ENCODE data around the gene RPTN.

RPTN gene

DNA sequence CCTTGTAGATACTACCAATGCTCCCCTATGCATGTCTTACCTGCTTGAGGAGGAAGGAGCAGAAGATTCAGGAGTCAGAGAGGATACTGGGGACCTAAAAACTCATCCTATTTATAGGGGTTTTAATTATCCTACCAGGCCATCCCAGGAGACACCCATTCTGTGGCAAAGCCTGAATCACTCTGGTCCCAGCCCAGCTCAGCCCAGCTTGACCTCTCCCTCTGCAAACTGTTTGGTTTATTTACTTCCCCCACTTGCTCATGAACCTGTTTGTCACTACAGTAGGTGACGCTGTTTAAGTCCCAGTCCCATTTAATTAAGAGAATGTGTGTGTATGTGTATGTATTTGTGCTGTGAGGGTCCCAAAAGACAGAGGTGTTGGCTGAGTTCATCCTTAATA lies at the start of gene RPTN:
RPTN (minus strand) TSS at position 85 of the 400 bp plus-strand sequence. CDS start 1,339 bp downstream, outside the sequence.
- no peak for DNase-seq

DNA sequence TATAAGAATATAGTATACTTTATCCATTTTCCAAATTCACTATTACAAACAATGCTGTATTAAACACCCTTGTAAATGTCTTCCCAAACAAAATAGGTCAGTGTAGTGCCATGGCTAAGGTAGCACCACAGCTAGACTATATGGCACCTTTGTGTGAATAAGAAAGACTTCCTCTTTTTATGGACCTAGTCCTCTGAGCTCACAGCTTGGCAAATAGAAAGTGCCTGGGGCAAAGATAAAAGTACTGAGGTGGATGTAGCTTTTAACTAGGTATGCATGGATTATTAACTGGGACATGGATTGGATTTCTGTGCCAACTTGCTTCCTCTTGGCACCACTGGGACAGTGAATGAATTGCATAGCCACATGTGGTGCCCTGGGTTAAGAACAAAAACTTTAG lies 40.0 kb upstream of the RPTN start:
- no peak for DNase-seq

DNA sequence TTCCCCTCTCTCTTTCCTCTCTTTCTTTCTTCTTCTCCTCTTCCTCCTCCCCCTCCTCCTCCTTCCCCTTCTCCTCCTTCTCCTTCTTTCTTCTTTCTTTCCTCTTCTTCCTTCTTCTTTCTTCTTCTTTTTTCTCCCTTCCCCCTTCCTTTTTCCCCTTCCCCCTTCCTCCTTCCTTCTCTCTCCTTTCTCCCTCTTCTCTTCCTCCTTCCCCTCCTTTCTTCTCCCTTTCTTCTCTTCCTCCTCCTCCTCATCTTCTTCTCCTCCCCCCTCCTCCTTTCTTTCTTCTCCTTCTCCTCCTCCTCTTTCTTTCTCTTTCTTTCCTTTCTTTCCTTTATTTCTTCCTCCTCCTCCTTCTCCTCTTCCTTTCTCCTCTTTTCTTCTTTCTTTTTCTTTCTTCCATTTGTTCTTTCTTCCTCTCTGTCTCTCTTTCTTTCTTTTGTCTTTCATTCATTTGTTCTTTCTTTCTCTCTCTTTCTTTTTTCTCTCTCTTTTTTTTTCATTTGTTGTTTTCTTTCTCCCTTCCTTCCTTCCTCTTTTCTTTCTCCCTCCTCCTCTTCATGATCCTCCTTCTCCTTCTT lies 38.4 kb upstream of the RPTN start:
- DNase-seq = no peak

- DNase-seq = no peak
Measured at GRCh38 chr1:152191711-152192110, 32.7 kb upstream of the RPTN start.

GRCh38 chr1:152191260-152191659 lies 32.2 kb upstream of the RPTN start:
- DNase-seq = no peak

- DNase-seq = peak; percentile 20 to 44
Measured at GRCh38 chr1:152190589-152190988, 31.6 kb upstream of the RPTN start.

- DNase-seq = peak; percentile 59 to 78
Measured at GRCh38 chr1:152189657-152190442, 30.8 kb upstream of the RPTN start.

DNA sequence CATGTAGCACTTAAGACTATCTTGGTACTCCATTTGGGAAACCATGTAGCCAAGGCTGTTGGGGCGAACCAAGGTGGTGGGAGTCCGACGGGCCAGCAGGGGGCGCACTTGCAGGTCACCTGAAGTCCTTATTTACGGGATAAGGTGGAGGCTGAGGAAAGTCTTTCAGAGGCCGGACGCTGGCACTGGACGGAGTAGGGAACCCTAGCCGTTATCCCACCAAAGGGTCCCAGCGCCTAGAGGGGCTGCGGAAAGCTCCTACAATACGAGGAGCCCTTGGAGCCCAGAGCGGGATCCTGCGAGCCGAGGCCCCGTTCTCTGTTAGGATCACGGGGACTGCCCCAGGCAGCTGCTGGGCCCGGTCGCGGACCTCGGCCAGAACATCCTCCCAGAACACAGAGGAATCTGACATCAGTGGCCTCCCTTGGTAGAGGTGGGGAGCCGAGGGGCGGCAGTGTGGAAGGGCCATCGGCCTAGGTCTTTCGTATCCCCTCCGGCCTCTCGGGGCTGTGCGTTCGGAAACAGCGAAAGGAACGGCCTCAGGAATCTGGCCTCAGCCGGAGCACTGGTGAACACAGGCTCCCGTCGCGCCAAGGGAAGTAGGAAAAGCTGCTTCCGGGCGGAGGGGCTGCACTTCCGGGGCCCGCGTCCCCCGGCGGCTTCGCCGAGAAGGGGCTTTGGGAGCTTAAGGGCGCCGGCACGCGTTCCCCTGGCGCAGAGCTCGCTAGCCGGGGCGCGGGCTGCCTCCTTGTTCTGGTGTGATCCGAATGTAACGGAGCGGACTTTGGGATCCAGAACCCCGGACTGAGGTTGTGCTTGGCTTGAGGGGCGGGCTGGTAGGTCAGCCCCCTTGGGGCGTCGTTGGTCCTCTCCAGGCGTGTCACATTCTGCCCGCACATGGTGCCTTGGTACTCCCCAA lies 29.9 kb upstream of the RPTN start:
- DNase-seq = peak; percentile 33 to 83

GRCh38 chr1:152186556-152187285 lies 27.7 kb upstream of the RPTN start:
- DNase-seq = no peak

DNA sequence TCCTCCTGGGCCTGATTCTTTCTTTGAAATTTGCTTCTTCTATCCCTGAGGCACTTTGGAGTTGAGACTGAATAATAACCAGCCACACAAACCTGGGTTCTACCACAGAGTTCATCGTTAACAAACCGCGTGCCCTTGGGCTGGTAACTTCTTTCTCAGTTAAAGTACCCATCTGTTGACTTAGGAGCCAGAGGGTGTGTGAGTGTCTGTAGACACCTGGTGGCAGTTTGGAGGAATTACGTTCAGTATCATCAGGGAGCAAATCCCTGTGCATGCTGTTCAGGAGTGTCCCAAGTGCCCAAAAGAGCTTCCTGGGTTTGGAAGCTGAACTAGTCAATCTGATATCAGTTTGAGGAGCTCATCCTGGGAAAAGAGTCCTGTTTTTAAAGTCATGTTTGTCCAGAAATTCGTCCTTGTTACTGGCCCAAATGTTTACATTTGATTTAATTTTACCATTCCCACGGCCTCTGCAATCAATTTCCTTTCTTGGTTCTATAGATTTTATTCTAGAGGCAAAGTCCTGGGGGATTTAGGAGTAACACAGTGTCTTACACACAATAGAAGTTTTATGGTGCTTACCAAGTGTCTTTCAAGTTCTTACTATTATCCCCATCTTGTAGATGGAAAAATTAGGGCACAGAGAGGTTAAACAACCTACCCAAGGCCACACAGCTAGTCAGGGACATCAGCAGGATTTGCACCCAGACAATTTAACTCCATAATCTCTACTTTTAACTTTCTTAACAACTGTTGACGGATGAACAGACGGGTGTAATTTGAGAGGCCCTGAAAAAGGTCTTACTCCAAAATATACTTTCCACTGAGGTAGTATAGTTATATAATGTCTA lies 26.7 kb upstream of the RPTN start:
- peak; percentile 46 to 63 for DNase-seq

- DNase-seq = no peak
Measured at GRCh38 chr1:152182944-152183361, 23.9 kb upstream of the RPTN start.

DNA sequence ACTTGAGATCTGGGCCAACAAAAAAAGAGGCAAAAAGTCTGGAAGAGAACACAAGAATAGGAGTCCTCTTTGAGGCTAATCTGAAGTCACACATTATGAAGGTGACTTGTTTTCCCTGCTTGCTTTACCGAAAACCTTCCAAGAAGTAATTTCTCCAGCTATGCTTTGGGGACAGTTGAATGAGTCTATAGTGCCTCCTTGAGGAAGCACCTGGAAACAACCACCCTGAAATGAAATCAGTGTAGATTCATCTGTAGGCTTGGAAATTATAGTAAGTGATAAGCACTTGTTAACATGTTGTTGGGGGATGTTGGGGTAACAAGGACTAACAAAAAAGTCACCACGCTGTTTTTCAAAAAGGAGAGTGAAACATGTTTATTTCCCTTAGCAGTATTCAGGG lies 23.4 kb upstream of the RPTN start:
- DNase-seq = peak; percentile 28 to 73

DNA sequence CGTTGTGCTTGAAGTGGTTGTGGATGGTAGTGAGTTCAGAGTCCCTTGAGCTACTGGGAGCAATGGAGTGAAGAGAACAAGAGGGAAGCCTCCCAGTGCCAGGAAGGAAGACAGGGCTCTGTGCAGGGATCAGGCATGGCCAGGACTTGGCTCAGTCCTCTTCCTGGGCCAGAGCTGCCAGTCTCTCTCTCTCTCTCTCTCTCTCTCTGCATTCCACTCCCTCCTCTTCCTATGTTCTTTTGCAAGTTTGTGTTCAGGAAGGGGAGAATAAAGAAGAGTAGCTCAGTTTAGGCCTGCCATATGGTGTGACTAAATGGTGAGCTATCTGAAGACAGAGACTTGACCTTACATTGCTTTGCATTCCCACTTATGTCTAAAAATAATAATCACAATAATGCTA lies 20.5 kb upstream of the RPTN start:
- DNase-seq = no peak

DNA sequence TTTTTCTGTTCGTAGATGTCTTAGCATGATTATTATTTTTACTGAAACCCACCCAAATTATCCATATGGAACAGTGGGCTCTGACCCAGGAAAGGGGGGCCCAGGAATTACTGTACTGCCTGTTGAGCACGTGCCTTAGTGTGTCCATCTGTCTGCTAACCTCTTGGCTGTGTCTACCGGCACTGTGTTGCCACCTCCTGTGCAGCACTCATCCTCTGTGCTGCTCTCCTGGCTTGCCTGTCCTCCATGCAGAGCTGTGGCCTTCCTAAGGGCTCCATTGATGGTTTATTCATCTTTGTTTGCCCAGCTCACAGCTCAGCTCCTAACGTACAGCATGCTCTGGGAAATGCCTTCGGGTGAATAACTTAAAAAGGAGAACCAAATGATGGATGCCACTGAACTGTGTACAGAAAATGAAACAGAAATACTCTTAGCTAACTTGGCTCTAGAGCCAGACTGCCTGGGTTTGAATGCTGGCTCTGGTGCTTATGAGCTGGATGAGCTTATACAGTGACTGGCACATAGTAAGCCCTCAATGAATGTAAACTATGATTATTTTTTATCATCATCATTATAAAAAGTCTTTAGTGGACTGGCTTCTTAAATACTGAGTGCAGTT lies 11.4 kb upstream of the RPTN start:
- peak in 1 of 2 donors; percentile 46 for DNase-seq

DNA sequence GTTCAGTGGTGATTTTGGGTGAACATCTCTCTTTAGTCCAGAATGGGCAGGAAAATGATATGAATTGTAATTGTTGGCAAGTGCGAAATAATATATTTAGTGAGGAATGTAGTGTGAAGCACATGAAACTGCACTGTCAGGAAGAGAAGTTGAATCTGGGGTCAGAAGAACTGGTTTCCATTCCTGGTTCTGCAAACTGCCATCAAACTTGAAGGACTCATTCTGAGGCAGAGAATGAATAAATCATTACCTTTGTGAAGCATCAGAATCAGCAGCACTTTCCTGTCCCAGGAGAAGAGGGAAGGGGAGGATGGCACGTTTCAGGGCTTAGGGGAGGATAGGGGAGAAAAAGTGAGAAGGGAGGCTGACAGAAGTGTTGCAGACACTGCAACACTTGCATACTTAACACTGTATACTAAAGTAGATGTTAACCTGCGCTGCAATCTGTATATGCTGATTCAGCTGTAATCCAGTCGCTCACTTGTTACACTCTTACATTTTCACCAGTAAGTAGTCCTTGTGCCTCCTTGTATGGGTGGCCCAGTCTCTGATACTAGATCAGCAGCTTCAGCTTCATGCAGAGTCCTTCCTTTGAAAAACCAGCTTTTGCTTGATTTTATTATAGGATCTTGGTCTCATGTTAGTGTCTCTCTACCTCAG lies 10.5 kb upstream of the RPTN start:
- DNase-seq = no peak

GRCh38 chr1:152168535-152168868 lies 9.5 kb upstream of the RPTN start:
- no peak for DNase-seq

DNA sequence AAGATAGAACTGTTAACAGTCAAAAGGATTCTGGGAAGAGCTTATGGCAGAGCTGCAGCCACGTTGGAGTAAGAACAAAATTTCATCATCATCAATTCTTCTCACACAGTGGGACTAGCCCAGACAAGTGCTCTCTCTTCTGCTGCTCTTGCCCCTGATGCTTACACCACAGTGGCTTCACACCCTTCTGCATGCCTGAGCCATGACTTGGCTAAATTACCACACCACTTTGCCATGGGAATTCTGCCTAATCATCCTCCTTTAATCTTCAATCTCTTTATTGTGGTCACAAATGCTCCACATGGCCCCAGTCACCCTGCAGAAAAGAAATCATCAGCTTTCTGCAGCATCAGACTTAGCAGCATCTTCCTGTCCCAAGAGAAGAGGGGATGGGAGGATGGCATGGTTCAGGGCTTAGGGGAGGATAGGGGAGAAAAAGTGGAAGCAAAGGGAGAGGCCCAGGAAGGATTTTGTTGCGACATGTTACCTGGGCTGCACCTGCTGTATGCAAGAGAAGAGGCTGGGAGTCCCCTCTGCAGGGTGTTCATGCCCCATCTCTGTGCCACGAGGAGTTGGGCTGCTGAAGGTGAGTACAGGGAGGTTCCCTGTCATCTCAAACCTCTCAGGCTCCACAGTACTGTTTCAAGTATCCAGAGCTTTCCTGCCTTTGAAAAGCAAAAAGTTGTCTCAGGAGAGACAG lies 9.0 kb upstream of the RPTN start:
- DNase-seq = no peak

- no peak for DNase-seq
Measured at GRCh38 chr1:152166966-152167365, 7.9 kb upstream of the RPTN start.

GRCh38 chr1:152165286-152166077 lies 6.5 kb upstream of the RPTN start:
- DNase-seq = peak; percentile 46 to 53
